Astrocyte of the cerebellum (primary cell): ENCODE results near the gene GPN1.
"Not testable (repeated sequence)": the region's sequence is repeated elsewhere in the genome, so short reads cannot be mapped to it uniquely, and the experiment has no call there.

Experiments used
- DNase-seq: peaks from one replicate; pipeline ENCODE4 v3.0.0-alpha.2; 2011; ENCODE audit warnings: low read depth
- H3K4me3 ChIP-seq: 2 replicates; pipeline ENCODE4 v1.5.1; 2011; ENCODE audit warnings: mild to moderate bottlenecking, low read depth, low read length, moderate library complexity
- CTCF ChIP-seq: IDR thresholded peaks from 2 replicates; pipeline ENCODE4 v1.5.1; 2012; ENCODE audit warnings: low read length, low read depth, moderate library complexity, mild to moderate bottlenecking; ENCODE audit errors: missing control alignments
- in situ Hi-C: cut with HindIII; loops from 2 replicates; pipeline ENCODE4 v1.10.0; 2017; ENCODE audit warnings: low sequenced_read_pairs

The GPN1 gene

GRCh38 chr2:27606611-27607010, 22.2 kb upstream of the GPN1 start:
- in situ Hi-C loops: no loop called here
- no peak overlapping the region for H3K4me3 ChIP-seq
- TF ChIP-seq CTCF: no peak
- no peak for DNase-seq

DNA sequence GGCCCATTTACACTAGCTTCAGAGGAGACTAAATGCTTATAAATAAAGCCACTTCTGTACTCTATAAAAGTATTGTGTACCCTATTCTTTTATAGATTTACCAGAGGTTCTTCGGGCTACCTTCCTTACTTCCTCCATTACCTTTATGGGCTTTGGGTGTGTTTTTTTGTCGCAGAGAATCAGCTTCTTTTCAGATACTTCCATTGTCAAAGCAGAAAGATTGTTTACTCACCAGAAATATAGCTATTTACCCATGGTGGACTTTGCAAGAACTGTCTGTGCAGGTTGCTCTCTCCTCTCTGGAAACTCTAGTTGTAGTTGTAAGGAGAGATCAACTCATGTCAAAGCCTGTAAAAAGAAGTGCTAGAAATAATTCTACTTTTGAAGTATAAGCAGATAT, 14.9 kb upstream of the GPN1 start:
- in situ Hi-C loops: no loop called here

GRCh38 chr2:27615316-27615715, 13.5 kb upstream of the GPN1 start:
- no peak for DNase-seq
- TF ChIP-seq CTCF: no peak
- no peak overlapping the region for H3K4me3 ChIP-seq
- in situ Hi-C loops: no loop called here

More for the DNA sequence above, 14.9 kb upstream of the GPN1 start:
- TF ChIP-seq CTCF: no peak
- no peak for DNase-seq
- H3K4me3 ChIP-seq: no peak overlapping the region

DNA sequence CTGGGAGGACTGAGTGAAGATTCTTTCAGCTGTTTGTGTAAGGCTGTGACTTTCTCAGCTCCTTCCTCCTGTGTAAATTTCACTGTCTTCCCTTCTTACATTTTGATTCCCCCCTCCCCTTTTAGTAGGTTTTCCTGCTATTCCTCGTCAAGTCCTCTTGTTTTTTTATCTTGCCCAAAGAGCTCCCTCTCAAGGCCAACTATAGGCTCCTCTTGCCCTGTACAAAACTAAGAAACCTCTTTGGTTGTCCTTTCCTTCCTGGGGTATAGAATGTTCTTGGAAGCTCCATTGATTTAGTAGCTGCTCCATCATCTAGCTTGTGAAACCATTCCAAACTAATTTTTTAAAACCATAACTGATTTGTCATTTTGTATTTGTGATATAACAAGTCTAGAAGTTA, 7.3 kb upstream of the GPN1 start:
- no peak for DNase-seq
- in situ Hi-C loops: no loop called here
- TF ChIP-seq CTCF: peak; percentile 19
- H3K4me3 ChIP-seq: no peak overlapping the region

DNA sequence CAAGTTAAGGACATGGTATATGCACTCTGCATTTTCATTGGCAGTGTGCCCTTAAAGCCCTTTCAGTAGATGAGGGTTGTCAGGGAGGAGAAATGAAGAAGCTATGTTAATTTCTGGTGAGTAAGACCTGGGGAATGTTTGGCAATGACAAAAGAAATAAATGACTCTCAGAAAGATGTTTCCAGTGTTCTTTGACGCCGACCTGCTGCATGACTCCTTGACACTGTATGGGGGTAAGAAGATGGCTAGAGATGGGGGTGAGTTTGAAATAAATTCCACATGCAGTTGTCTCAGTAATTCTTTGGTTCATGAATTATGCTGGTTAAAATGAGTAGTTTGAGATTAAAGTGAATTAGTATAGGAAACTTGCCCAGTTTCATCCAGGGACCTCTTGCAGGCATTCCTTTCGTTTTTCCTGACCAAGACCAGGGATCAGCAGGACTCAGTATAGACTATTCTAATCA, 5.9 kb upstream of the GPN1 start:
- in situ Hi-C loops: no loop called here
- no peak for TF ChIP-seq CTCF
- peak; percentile 85 for DNase-seq
- H3K4me3 ChIP-seq: no peak overlapping the region

GRCh38 chr2:27624943-27625342, 3.9 kb upstream of the GPN1 start:
- no peak for DNase-seq
- no peak for TF ChIP-seq CTCF
- in situ Hi-C loops: no loop called here
- H3K4me3 ChIP-seq: no peak overlapping the region

DNA sequence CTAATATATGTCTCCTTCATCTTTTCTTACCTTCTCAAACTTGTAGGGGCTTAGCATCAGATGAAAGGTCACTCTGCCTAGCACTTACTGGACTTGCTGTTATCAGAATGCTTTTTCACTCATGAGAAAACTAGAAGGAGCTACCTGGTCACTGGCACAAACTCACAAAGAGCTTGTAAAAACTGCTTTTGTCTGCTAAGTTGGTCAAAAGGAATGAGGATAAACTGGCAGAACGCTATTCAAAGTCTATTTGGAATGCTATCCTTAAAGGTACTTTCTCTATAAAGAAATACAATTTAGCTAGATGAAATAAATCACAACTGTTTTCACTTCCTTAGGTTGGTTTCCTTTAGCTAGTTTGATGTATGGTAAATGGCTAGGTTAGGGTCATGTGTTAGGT, 2.5 kb upstream of the GPN1 start:
- DNase-seq, H3K4me3 ChIP-seq, in situ Hi-C loops: not testable (repeated sequence)

GRCh38 chr2:27626921-27627320, 1.9 kb upstream of the GPN1 start:
- in situ Hi-C loops, H3K4me3 ChIP-seq, DNase-seq: not testable (repeated sequence)
